GM18519 (cell line): Measurements from ENCODE around the gene DCAF17.
"Not testable (repeated sequence)": the region's sequence is repeated elsewhere in the genome, so short reads cannot be mapped to it uniquely, and the experiment has no call there.

Experiments
- ATAC-seq: cut with Tn5 transposase; IDR thresholded peaks from one replicate; pipeline ENCODE4 v1.9.1; 2021; ENCODE audit warnings: mild to moderate bottlenecking, moderate library complexity; ENCODE audit not compliant: unreplicated experiment, low FRiP score

Gene DCAF17

DNA sequence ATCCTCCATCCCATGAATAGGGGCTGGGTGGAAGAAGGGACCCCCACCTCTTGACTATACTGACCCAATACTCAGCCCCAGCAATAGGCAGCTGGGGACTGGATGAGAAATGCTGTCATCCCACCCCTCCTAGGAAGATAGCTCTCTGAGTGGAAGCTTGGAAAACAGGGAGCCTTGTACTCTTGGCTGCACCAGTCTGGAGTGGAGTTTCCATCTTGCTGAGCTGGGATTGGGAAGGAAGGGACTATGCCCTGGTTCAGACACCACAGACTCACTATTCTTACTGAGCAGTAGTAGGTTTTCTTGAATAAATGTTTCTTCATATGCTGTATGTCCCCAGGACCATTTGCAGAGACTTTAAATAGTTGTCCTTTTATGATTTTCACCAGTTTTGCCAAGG, 7.4 kb downstream of the DCAF17 start:
- ATAC-seq = no peak

DNA sequence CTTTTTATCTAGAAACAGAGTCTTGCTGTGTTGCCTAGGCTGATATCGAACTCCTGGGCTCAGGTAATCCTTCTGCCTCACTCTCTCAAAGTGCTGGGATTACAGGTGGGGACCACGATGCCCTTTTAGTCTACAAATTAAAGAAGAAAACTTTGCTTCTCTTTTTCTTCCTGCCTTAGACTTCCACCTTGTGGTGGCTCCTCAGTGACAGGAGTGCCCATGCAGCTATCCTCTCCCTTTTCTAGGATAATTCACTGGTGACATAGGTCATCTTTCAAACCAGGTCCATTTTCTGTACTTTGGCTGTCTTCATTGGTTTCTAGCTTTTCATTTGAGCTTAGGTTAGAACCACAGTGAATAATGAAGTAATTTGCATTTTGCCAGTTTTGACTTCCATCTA, 13.6 kb downstream of the DCAF17 start:
- no peak for ATAC-seq

DNA sequence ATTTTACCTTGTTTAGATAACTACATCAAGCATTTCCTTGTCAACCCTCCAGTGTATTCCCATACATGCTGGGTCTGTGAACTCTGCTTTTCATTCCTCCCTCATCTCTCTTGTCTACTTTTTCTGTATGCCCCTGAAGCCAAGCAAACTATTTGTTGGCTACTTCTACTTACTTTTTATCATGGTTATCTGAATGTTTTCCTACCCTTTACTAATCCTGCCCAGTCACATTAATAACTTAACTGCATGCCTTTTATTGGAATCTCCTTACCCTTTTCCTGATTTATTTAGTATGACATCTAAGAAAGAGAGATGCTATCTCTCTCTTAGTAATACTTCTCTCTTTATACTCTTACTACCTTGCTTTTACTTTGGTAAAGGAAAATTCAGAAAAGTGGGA, 17.0 kb downstream of the DCAF17 start:
- no peak for ATAC-seq

DNA sequence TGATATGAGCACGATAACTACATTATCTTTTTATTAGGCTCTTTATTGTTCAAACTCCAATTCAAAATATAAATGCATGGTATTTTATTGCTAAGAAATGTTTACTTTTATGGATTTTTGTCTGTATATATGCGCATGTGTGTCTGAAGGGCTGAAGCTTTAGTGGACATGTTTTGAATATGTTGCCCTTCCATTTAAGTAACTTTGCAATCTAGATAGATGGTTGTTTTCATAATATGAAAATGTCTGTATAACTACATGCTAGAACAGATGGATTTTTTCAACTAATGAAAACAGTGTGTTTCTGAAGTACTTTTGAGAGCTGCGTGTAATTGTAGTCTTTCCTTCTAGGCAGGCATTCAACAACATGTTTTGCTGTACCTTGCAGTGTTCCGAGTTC, 18.7 kb downstream of the DCAF17 start:
- no peak for ATAC-seq

DNA sequence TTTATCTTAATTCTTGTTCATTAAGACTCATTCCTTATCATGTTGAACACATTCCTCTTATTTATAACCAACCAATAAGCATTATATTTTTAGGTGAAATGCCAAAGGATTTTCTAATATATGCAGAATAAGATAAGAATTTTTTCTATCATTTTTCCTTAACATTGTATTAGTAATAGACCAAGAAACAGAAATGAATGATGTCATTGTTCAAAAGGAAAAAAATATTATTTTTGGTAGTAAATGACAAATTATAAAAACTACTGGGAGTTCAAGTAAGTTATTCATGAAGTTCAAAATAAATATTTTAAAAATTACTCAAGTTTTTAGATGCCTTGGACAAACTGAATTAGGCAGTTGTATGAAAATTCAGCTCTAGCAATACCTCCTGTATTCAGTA, 25.5 kb downstream of the DCAF17 start:
- no peak for ATAC-seq

DNA sequence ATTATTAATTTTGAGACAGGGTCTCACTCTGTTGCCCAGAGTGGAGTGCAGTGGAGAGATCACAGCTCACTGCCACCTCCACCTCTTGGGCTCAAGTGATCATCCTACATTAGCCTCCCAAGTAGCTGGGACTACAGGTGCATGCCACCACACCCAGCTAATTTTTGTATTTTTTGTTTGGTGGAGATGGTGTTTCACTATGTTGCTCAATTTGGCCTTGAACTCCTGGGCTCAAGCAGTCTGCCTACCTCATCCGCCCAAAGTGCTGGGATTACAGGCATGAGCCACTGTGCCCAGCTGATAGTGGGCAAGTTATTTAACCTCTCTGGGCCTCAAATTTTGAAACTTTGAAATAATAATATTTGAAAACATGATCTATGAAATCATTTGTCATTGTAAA, 26.5 kb downstream of the DCAF17 start:
- ATAC-seq = no peak

DNA sequence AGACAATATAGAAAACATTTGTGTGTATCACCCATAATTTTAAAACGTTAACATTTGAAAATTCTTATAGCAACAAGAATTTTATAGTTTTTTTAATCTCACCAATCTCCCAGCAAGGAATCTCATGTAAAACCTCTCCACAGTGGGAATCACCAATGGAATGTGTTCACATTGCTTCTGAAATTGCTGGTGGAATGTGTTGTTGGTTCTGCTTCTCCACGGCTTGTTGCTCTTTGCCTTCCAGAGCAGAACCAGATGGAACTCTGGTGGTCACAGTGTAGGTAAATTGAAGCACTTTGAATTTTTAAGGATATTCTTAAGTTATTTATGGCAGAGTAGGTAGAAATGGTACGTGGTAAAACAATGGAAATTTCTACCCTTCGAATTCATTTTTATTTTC, 35.1 kb downstream of the DCAF17 start:
- no peak for ATAC-seq

DNA sequence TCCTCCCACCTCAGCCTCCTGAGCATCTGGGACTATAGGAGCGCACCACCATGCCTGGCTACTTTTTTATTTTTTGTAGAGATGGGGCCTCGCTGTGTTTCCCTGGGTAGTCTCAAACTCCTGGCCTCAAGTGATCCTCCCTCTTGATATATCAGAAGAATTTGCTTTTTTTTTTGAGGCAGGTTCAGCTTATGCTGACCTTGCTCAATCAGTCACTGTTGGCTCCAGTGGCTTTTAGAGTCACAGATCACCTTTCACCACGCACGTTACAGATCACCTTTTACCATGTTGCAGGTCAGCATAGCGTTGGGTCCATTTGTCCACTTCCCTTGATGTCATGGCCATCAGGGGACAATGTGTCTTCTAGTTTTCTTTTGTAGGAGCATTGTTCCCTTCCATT, 36.1 kb downstream of the DCAF17 start:
- no peak for ATAC-seq

DNA sequence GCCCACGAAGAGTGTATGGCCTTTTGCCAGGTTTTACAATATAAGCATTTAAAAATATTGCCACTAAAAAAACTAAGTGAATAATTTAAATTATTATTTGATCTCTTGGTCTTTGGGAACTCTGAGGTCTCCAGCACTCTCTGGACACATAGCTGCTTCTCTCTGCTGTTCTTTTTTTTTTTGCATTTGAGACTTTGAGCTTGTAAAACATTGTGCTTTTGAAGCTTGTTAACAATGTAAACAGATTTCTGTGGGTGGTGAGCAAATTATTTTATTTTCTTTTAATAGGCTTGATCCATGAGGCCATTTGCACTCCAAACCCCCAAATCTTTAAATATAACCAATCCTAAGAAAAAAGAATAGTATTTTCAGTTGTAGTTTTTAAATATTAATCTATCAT, 42.0 kb downstream of the DCAF17 start:
- no peak for ATAC-seq

DNA sequence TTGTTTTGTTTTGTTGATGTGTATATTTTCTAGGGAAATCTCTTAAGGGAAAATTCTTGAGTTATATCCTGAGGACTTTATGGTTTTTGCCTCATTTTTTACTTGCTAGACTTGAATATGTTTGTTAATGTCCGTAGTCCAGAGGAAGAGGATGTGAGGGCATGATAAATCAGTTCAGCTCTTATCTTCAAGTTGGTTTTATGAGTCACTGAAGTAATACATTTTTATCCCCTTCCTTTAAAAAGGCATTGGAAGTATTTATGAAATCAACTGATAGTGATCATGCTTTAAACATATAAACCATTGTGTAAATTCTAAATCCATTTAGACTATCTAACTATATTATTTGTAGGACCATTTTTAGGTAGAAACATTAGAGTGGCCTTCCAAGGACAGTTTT, 44.3 kb downstream of the DCAF17 start:
- ATAC-seq = no peak

DNA sequence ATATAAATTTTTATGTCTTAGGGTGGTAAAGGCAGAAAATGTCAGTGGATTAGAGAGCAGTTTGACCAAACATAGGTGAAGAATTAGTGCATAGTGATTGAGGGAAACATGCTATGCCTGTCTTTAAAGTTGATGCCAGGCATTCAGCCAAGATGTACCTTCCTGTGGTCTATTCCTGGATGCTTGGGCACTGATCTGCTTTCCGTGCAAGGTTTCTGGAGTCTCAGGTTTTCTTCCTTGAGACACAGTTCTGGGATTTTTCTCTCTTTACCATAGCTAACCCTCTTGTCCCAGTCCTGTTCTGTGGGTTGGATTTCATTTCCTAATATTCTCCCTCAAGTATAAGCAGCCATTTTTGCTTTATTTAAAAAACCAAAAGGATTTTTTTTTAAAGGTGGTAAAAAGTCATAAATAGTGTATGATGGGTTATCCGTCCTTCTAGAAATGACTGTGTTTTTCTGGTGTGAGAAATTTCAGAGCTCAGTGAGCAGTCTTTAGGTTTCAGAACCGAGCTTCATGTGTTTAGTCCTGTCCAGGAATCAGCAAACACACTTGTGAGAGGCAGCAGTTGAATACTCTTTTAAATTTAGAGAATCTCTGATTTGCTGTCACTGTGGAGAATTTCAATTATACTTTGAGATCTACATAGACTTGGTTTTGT, 45.3 kb downstream of the DCAF17 start:
- peak; percentile 65 for ATAC-seq

DNA sequence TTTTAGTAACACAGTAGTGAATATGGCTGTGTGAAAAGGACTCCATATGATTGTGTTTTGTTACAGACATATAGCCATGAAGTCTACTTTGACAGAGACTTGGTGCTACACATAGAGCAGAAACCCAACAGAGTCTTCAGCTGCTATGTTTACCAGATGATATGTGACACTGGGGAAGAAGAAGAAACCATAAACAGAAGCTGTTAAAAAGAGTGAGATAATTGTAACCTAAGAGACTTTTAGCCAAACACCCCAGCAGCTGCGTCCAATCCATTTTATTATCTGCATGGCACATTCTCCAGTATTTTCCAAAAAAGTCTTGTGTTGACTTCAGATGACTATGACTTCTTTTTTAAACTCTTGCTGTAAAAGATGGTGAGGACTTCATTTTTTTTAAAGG, 46.9 kb downstream of the DCAF17 start:
- no peak for ATAC-seq

DNA sequence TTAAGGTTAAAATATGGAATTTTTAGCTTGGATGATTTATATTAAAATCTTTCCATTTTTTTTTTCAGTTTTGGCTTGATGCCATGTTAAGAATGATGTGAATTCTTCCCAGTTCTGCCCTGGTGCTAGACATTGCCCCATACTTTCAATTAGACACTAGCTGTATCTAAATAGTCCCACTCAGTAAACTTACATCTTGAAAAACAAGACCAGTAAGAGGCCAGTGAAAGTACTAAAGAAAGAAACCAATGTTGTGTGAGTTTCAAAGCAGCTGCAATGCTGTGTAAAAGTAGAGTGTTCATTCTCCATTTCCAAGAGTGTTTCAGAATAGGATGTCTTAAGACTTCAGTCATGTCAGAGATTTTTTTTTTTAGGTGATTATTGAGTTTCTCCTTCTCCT, 48.3 kb downstream of the DCAF17 start:
- ATAC-seq = no peak

DNA sequence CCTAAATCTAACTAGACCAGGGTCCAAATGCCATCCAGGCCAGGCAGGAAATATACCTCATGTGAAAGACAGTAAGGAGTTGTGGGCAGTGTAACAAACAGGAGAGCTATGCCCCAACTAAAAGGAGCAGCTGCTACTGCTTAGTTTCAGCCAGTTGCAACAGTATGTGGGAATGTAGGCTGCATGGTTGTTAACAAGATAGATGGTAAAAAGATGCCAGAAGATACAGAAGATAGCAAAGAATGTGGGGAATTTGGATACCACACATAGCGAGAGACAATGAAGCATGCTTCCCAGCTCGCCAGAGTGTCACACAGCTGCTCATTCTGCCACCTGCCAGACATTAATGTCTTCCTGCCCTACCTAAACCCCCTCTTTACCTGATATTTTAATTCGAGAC, 48.9 kb downstream of the DCAF17 start:
- no peak for ATAC-seq

DNA sequence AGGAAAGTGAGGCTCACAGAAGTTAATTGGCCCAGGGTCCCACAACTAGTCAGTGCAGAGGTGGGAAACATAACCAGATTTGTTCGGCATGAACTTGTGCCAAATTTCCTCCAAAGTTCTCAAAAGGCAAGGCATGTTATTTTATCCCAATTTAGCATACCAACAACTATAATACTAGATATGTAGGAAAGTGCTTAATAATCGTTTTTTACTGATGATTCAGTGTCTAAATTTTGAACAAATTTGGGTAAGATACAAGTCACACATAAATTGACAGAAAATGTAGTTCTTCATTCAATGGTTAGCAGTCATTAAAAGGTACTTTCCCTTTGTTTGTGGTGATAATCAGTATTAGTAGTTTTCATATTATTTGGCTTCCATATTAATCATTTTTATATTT, 49.8 kb downstream of the DCAF17 start:
- ATAC-seq = no peak

DNA sequence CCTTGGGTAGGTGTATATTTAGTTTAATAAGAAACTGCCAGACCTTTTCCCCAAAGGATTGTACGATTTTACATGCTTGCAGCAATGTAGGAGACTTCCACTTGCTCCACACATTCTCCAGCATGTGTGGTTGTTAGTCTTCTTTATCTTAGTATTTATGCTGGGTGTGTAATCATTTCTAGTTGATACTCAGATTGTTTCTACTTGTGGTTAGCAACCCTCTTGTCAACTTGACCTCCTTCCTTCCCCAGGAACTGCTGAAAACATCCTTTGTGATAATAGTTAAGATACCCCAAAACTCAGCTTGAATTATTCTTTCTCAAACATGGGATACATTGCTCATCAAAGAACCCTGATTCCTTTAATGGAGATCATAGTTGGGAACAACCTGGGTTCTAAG, 51.1 kb downstream of the DCAF17 start:
- ATAC-seq = no peak

DNA sequence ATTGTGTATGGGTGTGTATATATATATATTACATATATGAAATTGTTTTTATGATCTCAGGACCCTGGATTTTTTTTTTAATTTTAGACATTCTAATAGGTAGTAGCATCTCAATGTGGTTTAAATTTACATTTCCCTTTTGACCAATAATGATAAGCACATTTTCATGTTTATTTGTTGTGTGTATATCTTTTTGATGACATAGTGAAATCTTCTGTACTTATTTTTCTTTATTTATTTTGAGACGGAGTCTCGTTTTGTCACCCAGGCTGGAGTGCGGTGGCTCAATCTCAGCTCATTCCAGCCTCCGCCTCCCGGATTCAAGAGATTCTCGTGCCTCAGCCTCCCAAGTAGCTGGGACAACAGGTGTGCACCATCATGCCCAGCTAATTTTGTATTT, 53.2 kb downstream of the DCAF17 start:
- no peak for ATAC-seq

DNA sequence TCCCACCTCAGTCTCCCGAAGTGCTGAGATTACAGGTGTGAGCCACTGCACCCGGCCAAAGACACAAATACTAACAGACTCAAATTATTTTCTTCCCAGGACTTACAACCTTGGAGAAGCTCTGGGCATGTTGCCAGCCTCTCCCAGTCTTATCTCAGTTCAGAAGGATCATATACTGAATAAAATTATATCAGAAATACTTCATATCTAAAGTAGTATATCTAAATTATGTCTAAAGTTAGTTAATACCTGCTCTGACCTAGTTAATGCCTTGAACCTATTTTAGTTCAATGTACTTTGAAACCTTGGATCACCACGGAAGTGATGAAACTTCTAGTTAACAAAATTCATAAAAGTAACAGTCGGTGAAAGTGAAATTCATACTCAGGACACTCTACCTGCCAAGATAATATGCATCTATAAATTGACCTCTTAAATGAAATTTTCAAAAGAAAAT, 53.8 kb downstream of the DCAF17 start:
- ATAC-seq = no peak

DNA sequence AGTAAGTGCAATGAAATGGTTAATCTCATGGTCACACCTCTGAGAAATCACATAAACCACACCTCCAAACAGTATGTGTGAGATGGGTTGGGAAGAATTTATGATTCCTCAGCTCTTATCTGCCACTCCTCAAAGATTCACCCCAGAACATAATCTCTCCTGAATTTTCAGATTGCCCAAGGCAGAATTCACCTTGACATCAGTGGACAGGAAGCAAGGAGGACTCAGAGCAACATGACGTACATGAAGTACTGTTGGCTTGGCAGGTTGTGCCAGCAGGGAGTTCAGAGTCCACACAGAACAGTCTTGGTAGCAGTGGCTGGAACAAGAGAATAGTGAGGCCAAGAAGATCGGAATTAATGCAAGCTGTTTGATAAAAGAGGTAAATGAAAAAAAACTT, 56.6 kb downstream of the DCAF17 start:
- no peak for ATAC-seq

DNA sequence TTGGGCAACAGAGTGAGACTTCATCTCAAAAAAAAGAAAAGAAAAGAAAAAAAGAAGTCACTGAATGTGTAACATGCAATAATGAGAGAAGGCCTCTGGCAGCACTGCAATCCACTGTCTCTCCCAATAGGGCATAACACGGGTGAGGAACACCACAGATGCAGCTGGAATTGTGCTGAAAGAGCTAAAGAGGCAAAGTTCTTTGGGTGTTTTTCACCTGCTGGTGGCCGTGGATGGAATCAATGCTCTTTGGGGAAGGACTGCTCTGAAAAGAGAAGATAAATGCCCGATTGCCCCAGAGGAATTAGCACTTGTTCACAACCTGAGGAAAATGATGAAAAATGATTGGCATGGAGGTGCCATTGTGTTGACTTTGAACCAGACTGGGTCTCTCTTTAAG, 57.3 kb downstream of the DCAF17 start:
- ATAC-seq = no peak

DNA sequence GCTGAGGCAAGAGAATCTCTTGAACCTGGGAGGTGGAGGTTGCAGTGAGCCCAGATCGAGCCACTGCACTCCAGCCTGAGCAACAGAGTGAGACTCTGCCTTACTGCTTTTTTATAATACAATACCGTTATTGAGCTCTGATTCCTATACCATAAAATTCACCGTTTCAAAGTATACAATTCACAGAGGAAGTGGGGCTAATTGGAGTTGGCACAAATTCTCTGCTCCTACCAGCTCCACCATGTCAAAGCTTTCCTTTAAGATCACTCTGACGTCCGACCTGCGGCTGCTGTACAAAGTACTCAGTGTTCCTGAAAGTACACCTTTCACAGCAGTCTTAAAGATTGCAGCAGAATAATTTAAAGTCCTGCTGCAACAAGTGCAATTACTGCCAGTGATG, 58.6 kb downstream of the DCAF17 start:
- no peak for ATAC-seq

DNA sequence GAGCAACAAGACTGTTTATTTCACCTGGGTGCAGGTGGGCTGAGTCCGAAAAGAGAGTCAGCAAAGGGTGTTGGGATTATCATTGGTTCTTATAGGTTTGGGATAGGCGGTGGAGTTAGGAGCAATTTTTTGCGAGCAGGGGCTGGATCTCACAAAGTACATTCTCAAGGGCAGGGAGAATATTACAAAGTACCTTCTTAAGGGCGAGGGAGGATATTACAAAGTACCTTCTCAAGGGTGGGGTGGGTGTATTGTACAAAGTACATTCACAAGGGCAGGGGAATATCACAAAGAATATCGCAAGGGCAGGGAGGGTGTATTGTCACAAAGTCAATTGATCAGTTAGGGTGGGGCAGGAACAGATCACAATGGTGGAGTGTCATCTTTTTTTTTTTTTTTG, 63.6 kb downstream of the DCAF17 start:
- not testable (repeated sequence) for ATAC-seq

DNA sequence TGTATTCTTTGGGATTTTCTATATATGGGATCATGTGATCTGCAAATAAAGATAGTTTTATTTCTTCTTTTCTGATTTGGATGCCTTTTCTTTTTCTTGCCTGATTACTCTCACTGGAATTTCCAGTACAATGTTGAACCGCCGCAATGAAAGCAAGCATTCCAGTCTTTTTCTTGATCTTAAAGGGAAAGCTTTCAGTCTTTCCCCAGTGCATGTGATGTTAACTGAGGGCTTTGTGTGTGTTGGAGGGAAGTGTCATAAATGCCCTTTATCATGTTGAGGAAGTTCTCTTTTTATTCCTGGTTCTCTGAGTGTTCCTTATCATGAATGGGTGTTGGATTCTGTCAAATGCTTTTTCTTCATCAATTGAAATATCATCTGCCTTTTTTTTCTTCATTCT, 71.3 kb downstream of the DCAF17 start:
- no peak for ATAC-seq
